Neural cell (in vitro differentiated cells): ENCODE data around the gene PPP1R12B. TPM values are rescaled to one million over a fixed set of nuclear protein-coding genes. Genes with fewer than 3 reads are reported as not detected.
"Not testable (repeated sequence)": the region's sequence is repeated elsewhere in the genome, so short reads cannot be mapped to it uniquely, and the experiment has no call there.

Experiments
- H2AFZ ChIP-seq: fragments of 200-600, 300-800 bp; sonication (generic), shearing (Covaris generic); 2 replicates; pipeline ENCODE4 v1.6.0; 2014; ENCODE audit warnings: low read depth, mild to moderate bottlenecking, antibody characterized with exemption, low read length, moderate library complexity
- H3F3A ChIP-seq: fragments of 200-600 bp; shearing (Covaris generic); 2 replicates; pipeline ENCODE4 v1.6.1; 2016; ENCODE audit warnings: mild to moderate bottlenecking, moderate library complexity, mixed read lengths, antibody characterized with exemption, low read length; ENCODE audit not compliant: insufficient read depth, poor library complexity, severe bottlenecking
- H3K27ac ChIP-seq: fragments of 200-600, 300-800 bp; sonication (generic), shearing (Covaris generic); 2 replicates; pipeline ENCODE4 v1.5.1; 2014; ENCODE audit warnings: mild to moderate bottlenecking, low read length, moderate library complexity
- H3K27me3 ChIP-seq: fragments of 300-800, 200-600 bp; sonication (generic), shearing (Covaris generic); 2 replicates; pipeline ENCODE4 v1.6.0; 2014; ENCODE audit warnings: mild to moderate bottlenecking, low read depth, low read length, moderate library complexity; ENCODE audit not compliant: insufficient read depth
- H3K36me3 ChIP-seq: fragments of 300-800, 200-600 bp; sonication (generic), shearing (Covaris generic); 2 replicates; pipeline ENCODE4 v1.5.1; 2014; ENCODE audit warnings: mild to moderate bottlenecking, antibody characterized with exemption, low read length, moderate library complexity; ENCODE audit not compliant: insufficient read depth
- H3K4me2 ChIP-seq: fragments of 300-800, 200-600 bp; sonication (generic), shearing (Covaris generic); 2 replicates; pipeline ENCODE4 v1.6.0; 2014; ENCODE audit warnings: mild to moderate bottlenecking, low read length
- H3K4me3 ChIP-seq: fragments of 300-800, 200-600 bp; sonication (generic), shearing (Covaris generic); 2 replicates; pipeline ENCODE4 v1.5.1; 2014; ENCODE audit warnings: mild to moderate bottlenecking, low read length, moderate library complexity
- H3K79me2 ChIP-seq: fragments of 200-600 bp; shearing (Covaris generic); replicated peaks from 2 replicates; pipeline ENCODE4 v1.6.0; 2014; ENCODE audit warnings: mild to moderate bottlenecking, low read length, moderate library complexity; ENCODE audit not compliant: insufficient read depth
- H3K9ac ChIP-seq: fragments of 300-800, 200-600 bp; sonication (generic), shearing (Covaris generic); 2 replicates; pipeline ENCODE4 v1.6.1; 2016; ENCODE audit warnings: mild to moderate bottlenecking, low read length, mixed read lengths
- H3K9me2 ChIP-seq: fragments of 200-600 bp; shearing (Covaris generic); 2 replicates; pipeline ENCODE4 v1.6.1; 2016; ENCODE audit warnings: mild to moderate bottlenecking, low read length, mixed read lengths; ENCODE audit not compliant: insufficient read depth
- H3K9me3 ChIP-seq: fragments of 200-600, 300-800 bp; sonication (generic), shearing (Covaris generic); 2 replicates; pipeline ENCODE4 v1.6.1; 2016; ENCODE audit warnings: mild to moderate bottlenecking, mixed run types, low read length, moderate library complexity, mixed read lengths
- H4K20me1 ChIP-seq: fragments of 200-600 bp; shearing (Covaris generic); 2 replicates; pipeline ENCODE4 v1.6.1; 2016; ENCODE audit warnings: mild to moderate bottlenecking, mixed run types; ENCODE audit not compliant: insufficient read depth
- EP300 ChIP-seq: fragments of 450-650 bp; conservative IDR thresholded peaks from 2 replicates; pipeline ENCODE4 v1.6.1; 2014; ENCODE audit warnings: antibody characterized with exemption, mild to moderate bottlenecking, moderate library complexity; ENCODE audit not compliant: poor library complexity, severe bottlenecking
- EZH2 ChIP-seq: fragments of 200-600, 300-800 bp; shearing (Covaris generic), sonication (generic); IDR thresholded peaks from 2 replicates; pipeline ENCODE4 v1.6.1; 2014; ENCODE audit warnings: antibody characterized with exemption, low read length, borderline replicate concordance, mild to moderate bottlenecking; ENCODE audit not compliant: insufficient read depth, poor library complexity, severe bottlenecking
- POLR2AphosphoS5 ChIP-seq: IDR thresholded peaks from 2 replicates; pipeline ENCODE4 v1.6.1; 2012
- RAD21 ChIP-seq: fragments of 450-650 bp; conservative IDR thresholded peaks from 2 replicates; pipeline ENCODE4 v1.6.1; 2014; ENCODE audit warnings: antibody characterized with exemption, mild to moderate bottlenecking, moderate library complexity
- SMC3 ChIP-seq: fragments of 450-650 bp; conservative IDR thresholded peaks from 2 replicates; pipeline ENCODE4 v1.6.1; 2014; ENCODE audit warnings: antibody characterized with exemption, mild to moderate bottlenecking, moderate library complexity; ENCODE audit not compliant: poor library complexity
- TAF1 ChIP-seq: IDR thresholded peaks from 2 replicates; pipeline ENCODE4 v1.6.1; 2012; ENCODE audit warnings: low read depth
- polyA plus RNA-seq: library from polyadenylated mRNA; depleted of rRNA; stranded (reverse); fragments of >200 nt; gene quantifications from 2 replicates; pipeline ENCODE4 v1.2.3, GENCODE V29; 2014
- TF ChIP-seq, protein P1 (sequence below): fragments of 450-650 bp; IDR thresholded peaks from 2 replicates; pipeline ENCODE4 v1.5.1; 2014; ENCODE audit warnings: antibody characterized with exemption, mild to moderate bottlenecking, moderate library complexity; ENCODE audit not compliant: poor library complexity, severe bottlenecking
- TF ChIP-seq, protein P2 (sequence below): IDR thresholded peaks from 2 replicates; pipeline ENCODE4 v1.6.1; 2012; ENCODE audit warnings: borderline replicate concordance

Gene PPP1R12B
- polyA plus RNA-seq, 1 donor from 2014 or later: 9.8 TPM

DNA sequence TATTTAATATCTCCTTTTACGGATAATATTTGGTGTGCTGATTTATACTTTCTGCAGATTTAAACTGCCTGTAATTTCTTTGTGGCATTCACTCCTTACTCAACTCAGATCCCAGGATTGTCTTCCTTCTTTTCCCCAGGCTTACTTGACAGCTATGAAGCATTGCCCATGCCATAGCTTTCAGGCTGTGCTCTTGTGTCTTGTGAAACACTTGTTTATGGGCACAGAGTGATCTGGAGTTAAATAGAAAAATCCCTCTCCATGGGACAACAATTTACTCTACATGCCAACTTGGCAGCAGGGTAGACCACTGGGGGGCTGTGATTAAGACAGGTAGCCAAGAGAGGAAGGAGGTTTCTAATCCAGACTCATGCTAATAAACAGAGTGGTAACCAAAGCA is 57.4 kb downstream of the PPP1R12B start:
- H3K79me2 ChIP-seq: no peaks in the 10 kb centered on the region
- H3K27me3 ChIP-seq: no peaks in the 10 kb centered on the region
- no peak overlapping the region for H3K4me3 ChIP-seq
- no peaks in the 10 kb centered on the region for H3K36me3 ChIP-seq
- H3K9me3 ChIP-seq: no peaks in the 10 kb centered on the region
- H3K27ac ChIP-seq: no peak overlapping the region
- no peak overlapping the region for H3K4me2 ChIP-seq
- H4K20me1 ChIP-seq: no peaks in the 10 kb centered on the region
- TF ChIP-seq, protein P1, sequence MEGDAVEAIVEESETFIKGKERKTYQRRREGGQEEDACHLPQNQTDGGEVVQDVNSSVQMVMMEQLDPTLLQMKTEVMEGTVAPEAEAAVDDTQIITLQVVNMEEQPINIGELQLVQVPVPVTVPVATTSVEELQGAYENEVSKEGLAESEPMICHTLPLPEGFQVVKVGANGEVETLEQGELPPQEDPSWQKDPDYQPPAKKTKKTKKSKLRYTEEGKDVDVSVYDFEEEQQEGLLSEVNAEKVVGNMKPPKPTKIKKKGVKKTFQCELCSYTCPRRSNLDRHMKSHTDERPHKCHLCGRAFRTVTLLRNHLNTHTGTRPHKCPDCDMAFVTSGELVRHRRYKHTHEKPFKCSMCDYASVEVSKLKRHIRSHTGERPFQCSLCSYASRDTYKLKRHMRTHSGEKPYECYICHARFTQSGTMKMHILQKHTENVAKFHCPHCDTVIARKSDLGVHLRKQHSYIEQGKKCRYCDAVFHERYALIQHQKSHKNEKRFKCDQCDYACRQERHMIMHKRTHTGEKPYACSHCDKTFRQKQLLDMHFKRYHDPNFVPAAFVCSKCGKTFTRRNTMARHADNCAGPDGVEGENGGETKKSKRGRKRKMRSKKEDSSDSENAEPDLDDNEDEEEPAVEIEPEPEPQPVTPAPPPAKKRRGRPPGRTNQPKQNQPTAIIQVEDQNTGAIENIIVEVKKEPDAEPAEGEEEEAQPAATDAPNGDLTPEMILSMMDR: no peak
- TF ChIP-seq, protein P2, sequence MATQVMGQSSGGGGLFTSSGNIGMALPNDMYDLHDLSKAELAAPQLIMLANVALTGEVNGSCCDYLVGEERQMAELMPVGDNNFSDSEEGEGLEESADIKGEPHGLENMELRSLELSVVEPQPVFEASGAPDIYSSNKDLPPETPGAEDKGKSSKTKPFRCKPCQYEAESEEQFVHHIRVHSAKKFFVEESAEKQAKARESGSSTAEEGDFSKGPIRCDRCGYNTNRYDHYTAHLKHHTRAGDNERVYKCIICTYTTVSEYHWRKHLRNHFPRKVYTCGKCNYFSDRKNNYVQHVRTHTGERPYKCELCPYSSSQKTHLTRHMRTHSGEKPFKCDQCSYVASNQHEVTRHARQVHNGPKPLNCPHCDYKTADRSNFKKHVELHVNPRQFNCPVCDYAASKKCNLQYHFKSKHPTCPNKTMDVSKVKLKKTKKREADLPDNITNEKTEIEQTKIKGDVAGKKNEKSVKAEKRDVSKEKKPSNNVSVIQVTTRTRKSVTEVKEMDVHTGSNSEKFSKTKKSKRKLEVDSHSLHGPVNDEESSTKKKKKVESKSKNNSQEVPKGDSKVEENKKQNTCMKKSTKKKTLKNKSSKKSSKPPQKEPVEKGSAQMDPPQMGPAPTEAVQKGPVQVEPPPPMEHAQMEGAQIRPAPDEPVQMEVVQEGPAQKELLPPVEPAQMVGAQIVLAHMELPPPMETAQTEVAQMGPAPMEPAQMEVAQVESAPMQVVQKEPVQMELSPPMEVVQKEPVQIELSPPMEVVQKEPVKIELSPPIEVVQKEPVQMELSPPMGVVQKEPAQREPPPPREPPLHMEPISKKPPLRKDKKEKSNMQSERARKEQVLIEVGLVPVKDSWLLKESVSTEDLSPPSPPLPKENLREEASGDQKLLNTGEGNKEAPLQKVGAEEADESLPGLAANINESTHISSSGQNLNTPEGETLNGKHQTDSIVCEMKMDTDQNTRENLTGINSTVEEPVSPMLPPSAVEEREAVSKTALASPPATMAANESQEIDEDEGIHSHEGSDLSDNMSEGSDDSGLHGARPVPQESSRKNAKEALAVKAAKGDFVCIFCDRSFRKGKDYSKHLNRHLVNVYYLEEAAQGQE: no peak
- TF ChIP-seq SMC3 (no peak), EP300 (no peak), TAF1 (no peak), RAD21 (no peak), POLR2AphosphoS5 (no peak), EZH2 (no peak)
- no peak overlapping the region for H2AFZ ChIP-seq
- H3K9me2 ChIP-seq: no peaks in the 10 kb centered on the region
- no peaks in the 10 kb centered on the region for H3F3A ChIP-seq
- H3K9ac ChIP-seq: no peak overlapping the region

DNA sequence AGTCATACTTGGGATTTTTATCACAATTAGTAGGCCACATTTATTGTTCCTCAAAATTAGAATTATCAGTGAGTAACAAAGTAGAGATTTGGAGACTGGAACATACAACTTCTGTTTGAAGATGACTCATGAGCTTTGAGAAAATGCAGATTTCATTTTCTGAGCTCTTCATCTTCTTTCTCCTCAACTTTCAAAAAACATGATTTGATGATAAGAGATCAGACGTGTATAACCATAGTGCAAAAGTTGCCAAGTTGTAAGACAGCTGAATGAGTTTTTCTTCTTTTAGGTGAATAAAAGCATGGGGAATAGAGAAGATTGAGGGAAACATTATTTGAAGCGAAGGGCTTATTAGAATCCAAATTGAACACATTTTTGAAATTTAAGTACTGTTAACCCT is 58.4 kb downstream of the PPP1R12B start:
- H3K27ac ChIP-seq, H3K79me2 ChIP-seq, H3K4me2 ChIP-seq: not testable (repeated sequence)

DNA sequence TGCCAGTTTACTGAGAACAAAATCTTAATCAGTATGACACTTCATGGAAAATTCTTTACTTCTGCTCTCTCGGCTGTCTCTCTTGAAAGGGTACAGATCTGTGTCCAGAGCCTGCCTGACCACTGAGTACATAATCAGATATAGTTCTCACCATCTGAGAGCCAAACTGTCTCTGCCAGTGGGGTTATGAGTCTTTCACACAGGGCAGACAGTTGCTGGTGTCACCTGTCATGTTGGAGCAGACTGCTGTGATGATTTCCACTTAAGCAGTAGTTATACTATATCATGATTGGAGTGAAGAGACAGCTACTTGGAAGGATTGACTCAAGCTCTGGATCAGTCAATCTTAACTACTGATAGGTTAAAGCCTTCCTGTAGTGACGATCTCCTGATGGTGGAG is 58.9 kb downstream of the PPP1R12B start:
- H3K4me3 ChIP-seq, H3K27ac ChIP-seq, H3K4me2 ChIP-seq: not testable (repeated sequence)

More for the DNA sequence above, 58.4 kb downstream of the PPP1R12B start:
- not testable (repeated sequence) for H3K4me3 ChIP-seq, H4K20me1 ChIP-seq, H3F3A ChIP-seq, H3K36me3 ChIP-seq, H3K9me3 ChIP-seq, H3K9me2 ChIP-seq, H3K27me3 ChIP-seq, H3K9ac ChIP-seq, H2AFZ ChIP-seq

DNA sequence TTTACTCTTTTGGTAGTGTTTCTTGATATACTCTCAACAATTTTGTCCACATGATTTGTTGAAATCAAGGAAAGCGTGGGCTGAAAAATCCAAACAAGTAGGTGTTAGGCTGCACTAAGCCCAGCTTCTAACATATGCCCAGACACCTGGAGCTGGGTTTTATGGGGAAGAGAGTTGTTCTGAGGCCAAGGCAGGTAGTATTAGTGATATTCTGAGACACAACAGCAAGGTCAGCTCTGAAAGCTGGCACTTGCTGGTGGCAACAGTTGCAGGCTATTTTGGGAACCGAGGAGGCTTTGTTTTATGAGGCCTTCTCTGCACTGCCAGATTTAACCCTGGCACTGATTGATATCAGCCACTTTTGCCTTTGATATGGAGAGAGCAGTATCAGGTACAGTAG is 61.8 kb downstream of the PPP1R12B start:
- H3K36me3 ChIP-seq, H3K27ac ChIP-seq, H4K20me1 ChIP-seq, H3K27me3 ChIP-seq, H3K4me3 ChIP-seq, H3K9ac ChIP-seq, H3K4me2 ChIP-seq, H2AFZ ChIP-seq, H3F3A ChIP-seq, H3K9me3 ChIP-seq, H3K79me2 ChIP-seq, H3K9me2 ChIP-seq: not testable (repeated sequence)

More for the DNA sequence above, 58.9 kb downstream of the PPP1R12B start:
- TF ChIP-seq POLR2AphosphoS5 (peak; percentile 90), EP300 (peak; percentile 94)
- H3K79me2 ChIP-seq, H4K20me1 ChIP-seq, H3K9me3 ChIP-seq, H3K27me3 ChIP-seq, H2AFZ ChIP-seq, H3K9me2 ChIP-seq, H3K9ac ChIP-seq, H3K36me3 ChIP-seq, H3F3A ChIP-seq: not testable (repeated sequence)

DNA sequence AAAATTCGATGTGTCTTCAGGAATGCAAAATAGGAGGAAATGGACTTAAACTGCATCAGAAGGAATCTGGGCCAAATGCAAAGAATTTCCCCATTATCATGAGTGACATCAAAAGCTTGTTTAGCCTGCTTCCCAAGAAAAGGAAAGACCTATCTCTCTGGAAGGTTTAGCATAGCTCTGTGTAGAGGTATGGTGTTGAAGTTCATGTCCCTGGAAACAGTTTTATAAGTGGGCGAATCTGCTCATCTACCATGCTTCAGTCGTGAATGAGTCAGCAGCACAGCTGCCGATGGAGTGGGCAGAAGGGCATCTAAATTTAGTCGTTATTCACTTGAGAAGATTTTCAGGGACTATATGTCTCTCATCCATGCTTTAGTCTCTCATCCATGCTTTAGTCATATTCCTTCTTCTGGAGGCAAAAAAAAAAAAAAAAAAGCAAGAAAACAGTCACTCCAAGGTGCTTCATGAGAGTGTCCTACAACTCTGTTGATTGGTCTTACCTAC is 62.4 kb downstream of the PPP1R12B start:
- H3K4me2 ChIP-seq, H3K27ac ChIP-seq, H3K27me3 ChIP-seq, H4K20me1 ChIP-seq, H3K4me3 ChIP-seq, H2AFZ ChIP-seq, H3K9me2 ChIP-seq, H3K79me2 ChIP-seq, H3K9me3 ChIP-seq, H3K9ac ChIP-seq, H3K36me3 ChIP-seq, H3F3A ChIP-seq: not testable (repeated sequence)
